ENCODE results near the gene SCFD2.

DNA sequence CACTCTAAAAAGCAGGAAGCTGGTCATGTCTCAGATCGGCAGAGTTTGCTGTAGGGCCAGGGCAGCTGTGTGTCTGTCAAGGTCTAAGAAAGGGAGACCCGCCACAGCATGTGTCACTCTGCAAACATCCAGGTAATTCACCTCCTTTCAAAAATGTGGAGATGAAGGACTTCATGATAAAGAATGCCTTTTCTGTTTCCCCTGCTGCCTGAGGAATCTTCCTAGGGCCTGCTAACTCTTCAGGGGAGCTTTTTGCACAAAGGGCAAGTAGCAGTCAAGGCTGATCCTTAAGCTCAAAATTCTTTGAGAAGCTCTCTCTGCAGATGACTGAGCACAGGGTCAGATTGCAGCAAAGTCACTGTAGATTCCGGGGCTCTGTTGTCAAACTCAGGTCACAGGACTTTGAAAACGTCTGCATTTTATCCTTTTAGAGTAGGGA is 482.7 kb downstream of the SCFD2 start:
- no peak for TF ChIP-seq EP300 (IDR thresholded peaks at IDR 0.05)
- TF ChIP-seq, protein P1, sequence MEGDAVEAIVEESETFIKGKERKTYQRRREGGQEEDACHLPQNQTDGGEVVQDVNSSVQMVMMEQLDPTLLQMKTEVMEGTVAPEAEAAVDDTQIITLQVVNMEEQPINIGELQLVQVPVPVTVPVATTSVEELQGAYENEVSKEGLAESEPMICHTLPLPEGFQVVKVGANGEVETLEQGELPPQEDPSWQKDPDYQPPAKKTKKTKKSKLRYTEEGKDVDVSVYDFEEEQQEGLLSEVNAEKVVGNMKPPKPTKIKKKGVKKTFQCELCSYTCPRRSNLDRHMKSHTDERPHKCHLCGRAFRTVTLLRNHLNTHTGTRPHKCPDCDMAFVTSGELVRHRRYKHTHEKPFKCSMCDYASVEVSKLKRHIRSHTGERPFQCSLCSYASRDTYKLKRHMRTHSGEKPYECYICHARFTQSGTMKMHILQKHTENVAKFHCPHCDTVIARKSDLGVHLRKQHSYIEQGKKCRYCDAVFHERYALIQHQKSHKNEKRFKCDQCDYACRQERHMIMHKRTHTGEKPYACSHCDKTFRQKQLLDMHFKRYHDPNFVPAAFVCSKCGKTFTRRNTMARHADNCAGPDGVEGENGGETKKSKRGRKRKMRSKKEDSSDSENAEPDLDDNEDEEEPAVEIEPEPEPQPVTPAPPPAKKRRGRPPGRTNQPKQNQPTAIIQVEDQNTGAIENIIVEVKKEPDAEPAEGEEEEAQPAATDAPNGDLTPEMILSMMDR (IDR thresholded peaks at IDR 0.05), result no peak
- no peak for TF ChIP-seq POLR2A (IDR thresholded peaks at IDR 0.05)

All from ovary (tissue), 3 donors.